HG03139 (cell line): ENCODE data around the gene WWC2.
"Not testable (repeated sequence)": the region's sequence is repeated elsewhere in the genome, so short reads cannot be mapped to it uniquely, and the experiment has no call there.

Experiments used
- ATAC-seq: cut with Tn5 transposase; IDR thresholded peaks from one replicate; pipeline ENCODE4 v1.9.1; 2021; ENCODE audit not compliant: unreplicated experiment

WWC2 gene

DNA sequence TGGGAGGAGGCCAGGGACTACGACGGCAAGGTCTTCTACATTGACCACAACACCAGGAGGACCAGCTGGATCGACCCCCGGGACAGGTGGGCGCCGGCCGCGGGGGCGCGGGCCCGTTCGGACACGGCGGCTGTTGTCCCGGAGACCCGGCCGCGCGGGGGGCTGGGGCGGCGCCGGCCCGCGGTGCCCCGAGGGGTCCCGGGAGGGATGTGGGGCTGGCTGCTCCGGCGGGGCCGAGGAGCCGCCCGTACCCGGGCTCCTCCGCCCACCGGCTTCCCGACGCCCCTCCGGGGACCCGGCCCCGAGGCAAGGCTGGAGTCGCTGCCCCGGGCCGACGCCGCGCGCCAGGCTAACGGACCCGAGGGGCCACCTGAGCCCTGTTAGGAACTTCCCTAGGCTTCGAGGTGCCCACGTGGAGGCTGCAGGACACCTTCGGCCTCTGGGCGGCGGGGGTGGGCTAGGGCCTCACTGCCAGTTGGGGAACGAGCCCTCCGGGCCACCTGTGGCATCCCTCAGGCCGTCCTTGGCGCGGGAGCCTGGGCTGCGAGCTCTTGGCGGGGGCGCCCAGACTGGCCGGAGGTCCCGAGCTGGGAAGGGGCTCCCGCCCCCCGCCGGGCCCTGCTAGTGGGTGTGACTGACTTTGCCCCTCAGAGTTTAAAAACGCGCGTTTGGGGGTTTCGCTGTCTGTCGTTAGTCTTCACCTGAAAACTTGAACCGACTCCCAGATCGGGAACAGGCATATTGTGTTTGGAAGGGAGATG, 660 bp downstream of the WWC2 start:
- ATAC-seq = no peak

- no peak for ATAC-seq
Measured at GRCh38 chr4:183100298-183100599, 1.2 kb downstream of the WWC2 start.

GRCh38 chr4:183100827-183101226, 1.8 kb downstream of the WWC2 start:
- no peak for ATAC-seq

- no peak for ATAC-seq
Measured at GRCh38 chr4:183101956-183102480, 3.0 kb downstream of the WWC2 start.

DNA sequence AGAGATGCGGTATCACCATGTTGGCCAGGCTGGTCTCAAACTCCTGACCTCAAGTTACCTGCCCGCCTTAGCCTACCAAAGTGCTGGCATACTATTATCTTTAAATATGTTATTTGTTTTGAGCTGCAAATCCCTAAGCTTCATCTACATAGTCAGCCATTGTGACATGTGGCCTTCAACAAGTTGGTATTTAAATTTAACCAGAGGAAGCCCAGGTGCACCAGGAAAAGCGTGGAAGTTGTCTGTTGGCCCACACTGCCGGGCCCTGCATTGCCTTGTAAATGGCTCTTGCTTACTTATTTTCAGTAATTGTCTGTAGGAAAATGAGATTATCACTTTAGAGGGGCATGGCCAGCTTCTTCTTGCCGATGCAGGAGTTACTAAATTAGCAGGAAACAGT, 6.0 kb downstream of the WWC2 start:
- no peak for ATAC-seq

DNA sequence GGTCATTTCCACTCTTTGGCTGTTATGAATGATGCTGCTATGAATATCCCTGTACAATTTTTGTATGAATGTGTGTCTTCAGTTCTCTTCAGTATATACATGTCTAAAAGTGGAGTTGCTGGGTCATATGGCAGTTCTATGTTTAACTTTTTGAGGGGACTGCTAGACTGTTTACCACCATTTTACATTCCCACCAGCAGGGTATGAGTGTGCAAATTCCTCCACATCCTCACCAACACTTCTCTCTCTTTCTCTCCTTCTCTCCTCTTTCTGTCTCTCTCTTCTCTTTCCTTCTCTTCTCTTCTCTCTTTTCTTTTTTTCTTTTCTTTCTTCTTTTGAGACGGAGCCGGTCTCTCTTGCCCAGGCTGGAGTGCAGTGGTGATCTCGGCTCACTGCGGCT, 7.8 kb downstream of the WWC2 start:
- ATAC-seq = no peak

DNA sequence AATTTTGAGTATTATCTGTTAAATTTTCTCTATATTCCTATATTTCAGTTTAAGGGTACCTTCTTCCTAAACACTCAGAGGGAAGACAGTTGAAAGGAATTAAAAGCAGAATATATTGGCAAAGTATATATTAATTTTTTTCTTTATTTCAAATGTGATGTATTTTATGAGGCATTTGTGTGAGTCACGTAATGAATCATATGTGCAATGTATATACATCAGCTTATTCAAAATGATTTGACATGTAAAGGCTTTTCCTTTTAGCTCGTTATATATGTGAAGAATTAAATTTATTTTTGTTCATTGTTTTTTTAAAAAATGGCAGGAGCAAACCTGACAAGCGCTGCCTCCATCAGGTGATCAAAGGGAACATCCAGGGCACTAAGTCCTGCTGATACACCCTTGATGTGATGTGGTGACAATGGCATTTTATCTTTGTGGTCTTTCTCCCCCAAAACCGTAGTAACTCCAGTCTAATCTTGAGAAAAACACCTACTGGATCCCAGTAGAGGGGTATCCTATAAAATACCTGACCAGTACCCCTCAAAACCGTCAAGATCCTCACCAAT, 8.9 kb downstream of the WWC2 start:
- ATAC-seq = no peak

DNA sequence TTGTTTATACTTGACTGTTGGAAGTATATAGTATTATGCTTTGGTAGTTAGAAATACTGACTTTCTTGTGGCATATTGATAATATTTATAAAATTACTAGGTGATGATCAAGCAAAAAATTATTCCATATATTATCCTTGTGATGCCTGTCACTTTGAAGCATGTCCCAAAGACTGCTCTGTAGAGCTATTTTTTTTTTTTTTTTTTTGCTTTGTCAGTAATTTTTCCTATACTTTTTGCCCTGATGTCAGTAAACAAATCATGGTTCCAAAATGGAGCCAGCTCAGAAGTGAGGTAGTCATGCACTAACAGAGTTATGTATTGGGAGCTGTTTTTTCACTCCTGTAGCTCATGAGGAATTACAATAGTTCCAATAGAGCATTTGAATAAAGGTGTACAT, 11.2 kb downstream of the WWC2 start:
- ATAC-seq = no peak

- no peak for ATAC-seq
Measured at GRCh38 chr4:183111452-183111885, 12.4 kb downstream of the WWC2 start.

DNA sequence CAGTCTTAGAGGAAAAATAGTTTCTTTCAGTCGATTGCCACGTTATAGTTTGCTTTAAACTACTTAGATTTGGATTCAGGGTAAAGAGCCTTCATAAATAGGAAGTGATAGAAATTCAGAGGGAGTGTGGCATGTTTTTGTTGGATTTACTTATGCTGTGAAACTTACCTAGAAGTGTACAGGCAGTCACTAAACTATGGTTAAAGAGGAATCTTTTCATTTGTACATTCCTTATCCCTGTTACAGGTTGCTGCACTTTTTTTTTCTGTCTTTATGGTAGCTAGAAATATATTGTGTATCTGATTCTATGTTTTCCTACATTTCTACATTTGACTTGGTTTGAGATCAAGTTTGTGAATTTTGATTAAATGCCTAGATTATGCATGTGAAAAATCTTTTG, 19.1 kb downstream of the WWC2 start:
- ATAC-seq = no peak

- ATAC-seq = no peak
Measured at GRCh38 chr4:183118585-183118984, 19.5 kb downstream of the WWC2 start.

- not testable (repeated sequence) for ATAC-seq
Measured at GRCh38 chr4:183121660-183122059, 22.6 kb downstream of the WWC2 start.

GRCh38 chr4:183124228-183124627, 25.2 kb downstream of the WWC2 start:
- no peak for ATAC-seq

DNA sequence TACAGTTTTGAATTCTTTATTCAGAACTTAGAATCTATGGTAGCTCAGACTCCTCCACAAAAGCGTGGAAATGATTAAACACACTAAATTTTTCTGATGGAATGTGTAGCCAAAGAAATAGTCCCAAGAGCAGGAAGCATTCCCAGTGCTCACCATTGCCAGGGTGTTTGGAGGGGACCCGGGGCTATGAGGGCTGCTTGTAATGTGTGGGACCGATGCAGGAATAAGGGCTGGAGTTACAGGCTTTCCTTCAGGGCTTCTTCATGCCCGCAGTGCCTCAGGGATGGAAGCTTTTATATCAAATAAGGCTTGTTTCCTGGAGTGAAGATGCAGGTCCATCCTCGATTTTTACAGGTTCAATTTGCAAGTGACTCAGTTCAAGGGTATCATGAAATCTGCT, 25.8 kb downstream of the WWC2 start:
- ATAC-seq = no peak

GRCh38 chr4:183129125-183129524, 30.1 kb downstream of the WWC2 start:
- no peak for ATAC-seq

DNA sequence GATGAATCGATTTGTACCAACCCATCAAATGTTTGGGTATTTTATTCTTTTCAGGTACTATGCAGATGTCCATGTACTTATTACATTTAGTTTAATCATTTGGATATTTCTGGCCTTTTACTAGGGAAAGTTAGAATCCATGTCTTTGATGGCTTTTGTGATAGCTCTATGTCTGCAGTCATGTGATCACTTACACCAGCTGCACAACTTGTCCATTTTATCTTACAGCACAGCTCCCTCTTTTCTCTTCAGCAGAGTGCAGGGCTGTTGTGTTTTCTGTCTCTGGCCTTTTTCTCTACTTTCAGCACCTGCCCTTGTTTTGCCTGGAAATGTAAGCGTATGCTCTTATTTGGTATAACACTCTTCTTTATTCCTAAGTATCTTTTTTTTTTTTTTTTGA, 30.6 kb downstream of the WWC2 start:
- ATAC-seq = no peak

- ATAC-seq = no peak
Measured at GRCh38 chr4:183130328-183131155, 31.5 kb downstream of the WWC2 start.

DNA sequence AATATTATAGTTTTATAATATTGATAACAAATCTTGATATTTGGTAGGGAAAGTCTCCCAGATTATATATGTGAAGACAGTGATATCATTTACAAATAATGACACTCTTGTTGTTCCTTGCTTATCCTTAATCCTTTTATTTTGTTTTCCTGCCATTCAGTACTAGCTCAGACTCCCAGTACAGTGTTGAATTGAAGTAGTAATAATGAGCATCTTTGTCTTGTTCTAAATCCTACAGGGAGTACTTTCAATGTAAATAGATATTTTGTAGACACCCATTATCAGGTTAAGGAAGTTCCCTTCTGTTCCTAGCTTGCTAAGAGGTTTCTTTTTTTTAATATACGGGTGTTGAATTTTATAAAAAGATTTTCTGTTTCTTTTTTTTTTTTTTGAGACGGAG, 33.0 kb downstream of the WWC2 start:
- no peak for ATAC-seq

DNA sequence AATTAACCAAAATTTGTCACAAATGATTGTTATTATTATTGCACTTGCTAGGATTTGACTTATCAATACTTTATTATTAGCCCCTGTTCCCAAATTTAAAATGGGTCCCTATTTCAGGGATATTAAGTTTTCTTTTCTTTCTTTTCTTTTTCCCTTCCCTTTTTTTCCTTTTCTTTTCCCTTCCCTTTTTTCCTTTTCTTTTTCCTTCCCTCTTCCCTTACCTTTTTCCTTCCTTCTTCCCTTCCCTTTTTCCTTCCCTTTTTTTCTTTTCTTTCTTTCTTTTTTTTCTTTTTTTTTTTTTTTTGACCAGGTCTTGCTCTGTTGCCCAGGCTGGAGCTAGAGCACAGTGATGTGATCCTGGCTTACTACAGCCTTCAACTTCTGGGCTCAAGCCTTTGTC, 33.8 kb downstream of the WWC2 start:
- ATAC-seq = no peak

- ATAC-seq = no peak
Measured at GRCh38 chr4:183136855-183137254, 37.8 kb downstream of the WWC2 start.

DNA sequence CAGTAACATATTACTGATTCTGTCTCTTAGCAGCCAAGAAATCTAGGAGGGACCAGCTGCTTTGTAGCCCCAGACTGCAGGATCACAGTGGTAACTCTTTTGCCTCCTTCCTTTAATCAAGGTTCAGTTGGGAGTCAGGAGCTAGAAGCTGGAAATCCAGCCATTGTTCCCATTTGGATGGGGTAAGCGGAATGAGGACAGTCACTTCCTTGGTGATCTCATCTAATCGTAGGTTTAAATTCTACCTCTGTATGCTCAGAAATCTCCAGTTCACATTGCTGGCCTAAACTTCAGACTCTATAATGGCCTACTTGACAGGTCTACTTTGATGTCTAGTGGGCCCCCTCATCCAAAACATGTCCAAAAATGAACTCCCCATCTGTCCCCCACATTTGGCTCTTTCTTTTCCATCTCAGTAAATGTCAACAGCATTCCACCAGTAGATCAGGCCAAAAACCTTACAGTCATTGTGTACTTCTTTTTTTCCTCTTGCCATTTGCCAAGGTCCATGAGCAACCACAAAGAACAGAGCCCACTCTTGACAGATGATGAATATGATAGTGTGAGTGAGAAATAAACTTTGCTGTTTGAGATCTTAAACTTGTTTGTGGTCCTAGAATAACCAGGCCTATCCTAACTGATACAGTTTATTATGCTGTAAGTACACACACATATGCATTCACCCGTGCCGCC, 40.1 kb downstream of the WWC2 start:
- ATAC-seq = no peak
